CD4-positive, alpha-beta T cell treated with Interleukin-4 for 4 hours (primary cell): ENCODE results near the gene ZNRF3.
A peak's percentile ranks its signal among the peaks of the same experiment; 100 is the strongest.

Experiments used
- DNase-seq: peaks from one replicate; pipeline ENCODE4 v3.0.0-alpha.2; 2020

The ZNRF3 gene

GRCh38 chr22:28953976-28954880 lies 70.9 kb downstream of the ZNRF3 start:
- DNase-seq, result no peak

DNA sequence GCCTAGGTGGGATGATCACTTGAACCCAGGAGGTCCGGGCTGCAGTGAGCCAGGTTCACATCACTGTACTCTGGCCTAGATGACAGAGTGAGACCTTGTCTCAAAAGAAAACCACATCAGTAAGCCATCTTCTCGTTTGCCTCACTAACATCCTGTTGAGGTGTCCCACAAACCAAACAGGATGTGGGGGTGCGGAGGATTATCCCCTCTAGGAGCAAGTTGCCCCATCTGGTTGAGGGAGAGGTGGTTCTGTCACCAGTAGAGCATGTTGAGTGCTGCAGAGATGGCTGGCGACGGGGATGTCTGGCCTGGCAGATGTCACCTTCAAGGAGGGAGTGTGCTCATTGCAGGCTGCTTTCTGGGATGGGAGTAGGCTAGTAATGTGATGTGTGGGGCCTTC lies 72.4 kb downstream of the ZNRF3 start:
- peak; percentile 71 for DNase-seq

DNA sequence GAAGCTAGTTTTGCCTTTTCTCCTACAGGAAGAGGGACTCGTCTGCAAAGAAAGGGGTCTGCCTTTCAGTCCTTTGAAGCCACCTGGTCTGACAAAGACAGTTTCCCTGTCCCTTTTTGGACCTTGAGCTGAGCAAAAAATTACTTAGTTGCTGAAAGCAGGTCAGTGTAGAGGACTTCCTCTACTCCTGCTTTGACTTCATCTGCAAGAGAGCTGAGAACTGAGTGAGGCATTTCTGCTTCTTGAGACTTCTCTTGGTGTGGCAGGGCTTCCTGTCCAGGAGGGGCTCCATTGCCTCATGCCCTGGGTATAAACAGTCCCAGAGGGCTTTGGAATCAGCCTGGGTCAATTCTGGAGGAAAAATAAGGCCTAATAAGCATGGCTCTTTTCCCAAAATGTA lies 73.1 kb downstream of the ZNRF3 start:
- DNase-seq, result no peak

DNA sequence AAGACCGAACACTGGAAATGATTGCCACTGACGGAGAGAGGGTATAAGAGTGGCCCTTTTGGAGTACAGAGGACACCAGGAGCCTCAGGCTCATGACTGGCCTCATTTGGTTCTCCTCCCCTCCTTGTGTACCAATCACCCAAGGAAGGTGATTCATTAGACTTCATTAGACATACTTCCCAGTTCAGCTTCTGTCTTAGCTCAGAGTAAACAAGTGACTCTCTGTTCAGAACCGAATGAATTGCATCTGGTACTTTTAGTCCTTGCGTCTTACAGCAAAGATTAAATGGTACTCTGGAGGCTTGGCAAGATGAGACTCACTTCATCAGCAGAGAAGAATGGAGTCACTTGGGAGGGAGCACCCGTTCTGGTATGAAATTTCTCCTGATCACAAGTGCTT lies 75.2 kb downstream of the ZNRF3 start:
- DNase-seq, result no peak

DNA sequence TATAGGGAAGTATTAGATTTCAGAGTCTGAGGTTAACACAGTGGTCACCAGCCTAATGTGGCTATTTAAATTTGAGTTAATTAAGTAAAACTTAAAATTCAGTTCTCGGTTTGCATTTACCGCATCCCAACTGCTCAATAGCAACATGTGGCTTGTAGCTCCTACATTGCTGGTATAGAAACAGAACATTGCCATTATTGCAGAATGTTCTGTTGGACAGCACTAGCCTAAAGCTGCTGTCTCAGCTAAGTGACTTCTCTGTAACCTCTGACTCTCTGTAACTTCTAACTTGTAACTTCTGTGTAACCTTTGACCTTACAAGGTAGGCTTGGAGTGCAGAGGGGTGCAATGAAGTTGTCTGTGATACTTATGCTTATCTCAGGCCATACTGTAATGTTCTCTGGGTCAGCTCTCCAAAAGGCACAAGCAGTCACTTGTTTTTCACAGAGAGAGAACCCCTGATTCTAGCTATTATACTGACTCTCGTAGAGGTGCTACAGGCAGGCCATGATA lies 78.7 kb downstream of the ZNRF3 start:
- DNase-seq, result no peak

DNA sequence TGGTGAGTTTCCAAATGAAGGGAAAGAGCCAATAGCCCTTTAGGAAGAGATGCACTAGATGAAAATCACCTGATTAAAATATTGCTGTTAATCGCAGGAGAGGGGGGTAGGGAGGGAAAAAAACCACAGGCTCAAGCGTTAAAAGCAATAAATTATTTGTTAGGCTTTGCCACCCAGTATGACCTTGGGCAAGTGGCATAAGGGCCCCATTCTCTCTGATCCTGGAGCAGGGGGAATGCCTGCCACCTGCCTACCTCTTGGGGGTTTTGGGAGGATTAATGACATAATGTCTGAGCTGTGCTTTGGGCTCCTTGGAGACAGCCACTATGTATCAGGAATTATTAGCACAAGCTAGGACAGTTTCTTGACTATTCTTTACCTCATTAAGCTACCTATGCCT lies 80.0 kb downstream of the ZNRF3 start:
- no peak for DNase-seq

GRCh38 chr22:28967163-28967665 lies 83.8 kb downstream of the ZNRF3 start:
- DNase-seq, result no peak

DNA sequence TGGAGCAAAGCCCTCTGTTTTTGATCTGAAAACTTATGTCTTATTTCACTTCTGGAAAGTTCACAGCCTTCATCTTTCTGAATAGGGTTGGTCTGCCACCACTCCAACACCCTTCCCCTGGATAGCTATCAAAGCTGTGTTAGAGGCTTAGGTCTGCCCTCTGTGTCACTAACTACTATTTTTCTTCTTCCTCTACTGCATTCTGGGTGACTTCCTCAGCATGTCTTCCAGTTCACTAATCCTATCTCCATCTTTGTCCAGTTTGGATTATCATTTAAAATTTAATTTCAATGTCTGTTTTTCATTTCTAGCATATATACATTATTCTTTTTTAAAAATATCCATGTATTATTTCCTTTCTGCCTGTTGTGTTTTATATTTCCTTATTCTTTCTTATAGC lies 84.6 kb downstream of the ZNRF3 start:
- no peak for DNase-seq

DNA sequence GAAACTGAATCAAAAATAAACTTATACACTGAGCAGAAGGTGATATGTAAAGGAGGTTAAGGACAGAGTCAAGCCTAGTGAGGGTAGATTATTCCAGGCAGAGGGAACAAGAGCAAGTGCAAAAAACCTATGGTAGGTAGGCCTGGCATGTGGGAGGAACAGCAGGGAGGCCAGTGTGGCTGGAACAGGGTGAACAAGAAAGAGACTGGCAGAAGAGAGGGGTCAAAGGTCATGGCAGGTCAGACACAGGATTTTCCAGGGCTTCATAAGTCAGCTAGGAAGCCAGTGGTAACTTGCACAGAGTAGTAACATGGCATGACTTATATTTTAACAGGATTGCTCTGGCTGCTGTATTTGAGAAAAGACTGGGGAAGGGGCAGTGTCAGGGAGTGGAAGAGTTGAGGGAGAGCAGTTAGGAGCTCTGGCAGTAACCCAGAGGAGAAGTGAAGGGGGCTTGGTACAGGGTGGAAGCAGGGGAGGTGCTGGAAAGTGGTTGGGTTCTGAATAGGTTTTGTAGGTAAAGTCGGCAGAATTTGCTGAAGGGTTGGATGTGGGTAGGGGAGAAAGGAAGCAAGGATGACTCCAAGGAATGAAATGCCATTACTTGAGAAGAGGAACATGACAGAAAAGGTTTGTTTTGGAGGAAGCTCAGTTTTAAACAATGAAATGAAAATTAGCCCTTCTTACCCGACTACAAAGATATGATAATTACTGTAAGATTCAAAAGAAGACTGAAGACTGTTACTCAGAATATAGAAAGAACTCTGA lies 86.2 kb downstream of the ZNRF3 start:
- DNase-seq, result no peak

GRCh38 chr22:28973352-28973751 lies 90.0 kb downstream of the ZNRF3 start:
- DNase-seq, result no peak

- DNase-seq, result no peak
These were observed 93.7 kb downstream of the ZNRF3 start for GRCh38 chr22:28977060-28977459.

DNA sequence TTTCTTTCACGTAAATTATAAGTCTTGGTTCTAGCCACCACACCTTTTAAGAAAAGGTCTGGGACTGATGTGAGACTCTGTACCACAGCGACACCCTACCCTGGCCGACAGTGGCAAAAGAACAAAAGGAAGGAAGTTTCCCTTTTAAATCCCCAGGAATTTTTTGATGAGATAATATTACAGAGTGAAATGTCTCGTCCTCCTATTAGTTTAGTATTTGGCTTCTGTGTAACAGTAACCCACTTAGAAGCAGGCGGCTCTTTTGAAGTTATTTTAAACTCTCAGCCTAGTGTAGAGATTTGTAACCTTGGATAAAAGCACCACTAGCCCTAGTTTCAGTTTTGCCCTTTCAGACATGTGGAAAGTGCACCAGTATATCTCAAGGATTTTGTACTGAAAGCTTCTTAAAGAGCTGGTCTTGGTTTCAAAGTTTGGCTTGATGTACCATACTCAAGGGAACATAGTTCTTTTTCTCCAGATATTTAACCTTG lies 94.2 kb downstream of the ZNRF3 start:
- DNase-seq, result no peak

DNA sequence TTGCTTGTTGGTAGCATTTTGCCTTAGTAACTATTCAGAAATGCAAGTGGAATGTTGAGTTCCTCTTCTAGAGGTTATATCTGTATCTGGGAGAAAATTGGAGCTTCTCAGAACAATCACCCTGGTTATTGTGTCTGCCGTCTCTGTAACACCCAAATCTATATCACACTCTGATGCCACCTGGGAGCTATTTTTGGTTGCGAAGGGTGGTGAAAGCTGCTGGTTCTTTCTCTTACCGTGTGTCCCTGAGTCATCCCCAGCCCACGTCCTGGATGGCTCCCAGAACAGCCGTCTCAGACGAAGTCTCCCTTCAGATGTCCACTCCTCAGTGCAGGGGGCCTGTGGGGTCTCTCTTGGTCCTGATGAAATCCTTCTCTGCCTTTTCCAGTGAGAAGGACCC lies 94.8 kb downstream of the ZNRF3 start:
- no peak for DNase-seq

DNA sequence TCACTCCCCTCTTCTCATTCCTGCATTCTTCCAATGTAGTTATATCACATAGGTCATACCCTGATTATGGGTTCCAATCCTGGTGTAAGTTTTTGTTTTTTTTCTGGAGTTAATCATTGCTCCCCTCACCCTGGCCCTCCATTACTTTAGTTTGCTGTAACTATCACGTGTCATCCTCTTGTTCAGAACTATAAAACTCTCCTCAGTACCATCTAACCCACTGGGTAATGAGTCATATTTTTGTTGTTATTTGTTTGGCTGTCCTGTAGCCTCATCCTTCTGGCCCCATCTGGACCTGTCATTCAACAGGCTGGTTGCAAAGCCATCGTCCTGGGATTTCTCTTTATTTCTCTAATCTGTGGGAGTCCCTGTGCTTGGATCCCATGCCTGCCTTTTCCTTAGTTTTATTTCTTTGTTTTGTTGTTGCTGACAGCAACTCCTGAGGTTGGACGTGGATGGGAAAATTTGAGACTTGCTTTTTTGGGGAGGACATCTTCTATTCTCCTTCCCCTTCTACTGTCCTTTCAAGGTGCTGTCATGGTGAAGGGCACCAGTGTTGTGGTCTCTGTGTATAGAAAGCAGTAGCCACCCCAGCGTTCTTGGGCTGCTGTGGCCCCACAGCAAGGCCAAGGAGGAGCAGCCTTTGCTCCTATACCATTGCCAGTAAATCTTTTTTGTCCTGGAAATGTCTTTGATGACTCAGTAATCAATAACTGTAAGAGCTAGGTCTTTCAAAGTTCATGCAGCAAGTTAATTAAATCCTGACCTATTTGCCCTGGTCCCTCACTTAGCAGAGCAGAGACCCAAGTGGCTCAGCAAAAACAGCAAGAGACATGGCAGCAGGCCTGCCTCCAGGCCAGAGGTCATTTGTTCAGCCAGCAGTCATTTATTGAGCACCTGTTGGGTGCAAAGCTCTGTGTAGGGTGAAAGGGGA lies 95.8 kb downstream of the ZNRF3 start:
- no peak for DNase-seq

DNA sequence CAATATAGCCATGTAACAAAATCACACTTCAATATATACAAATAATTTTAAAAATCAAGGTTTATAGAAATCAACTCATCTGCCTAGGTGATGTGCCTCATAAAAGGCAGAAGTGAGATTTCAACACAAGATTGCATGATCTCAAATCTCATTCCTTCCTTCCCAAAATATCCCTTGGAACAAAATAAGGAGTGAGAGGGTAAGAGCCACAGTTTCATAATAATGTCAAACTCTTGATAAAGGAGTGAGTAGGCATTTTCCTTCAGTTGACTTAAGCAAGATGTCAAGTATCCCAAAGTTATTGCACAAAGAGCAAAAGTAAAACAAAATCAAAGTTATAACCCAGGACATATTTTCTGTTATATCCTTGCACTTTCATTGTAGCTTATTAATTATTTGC lies 97.0 kb downstream of the ZNRF3 start:
- no peak for DNase-seq

DNA sequence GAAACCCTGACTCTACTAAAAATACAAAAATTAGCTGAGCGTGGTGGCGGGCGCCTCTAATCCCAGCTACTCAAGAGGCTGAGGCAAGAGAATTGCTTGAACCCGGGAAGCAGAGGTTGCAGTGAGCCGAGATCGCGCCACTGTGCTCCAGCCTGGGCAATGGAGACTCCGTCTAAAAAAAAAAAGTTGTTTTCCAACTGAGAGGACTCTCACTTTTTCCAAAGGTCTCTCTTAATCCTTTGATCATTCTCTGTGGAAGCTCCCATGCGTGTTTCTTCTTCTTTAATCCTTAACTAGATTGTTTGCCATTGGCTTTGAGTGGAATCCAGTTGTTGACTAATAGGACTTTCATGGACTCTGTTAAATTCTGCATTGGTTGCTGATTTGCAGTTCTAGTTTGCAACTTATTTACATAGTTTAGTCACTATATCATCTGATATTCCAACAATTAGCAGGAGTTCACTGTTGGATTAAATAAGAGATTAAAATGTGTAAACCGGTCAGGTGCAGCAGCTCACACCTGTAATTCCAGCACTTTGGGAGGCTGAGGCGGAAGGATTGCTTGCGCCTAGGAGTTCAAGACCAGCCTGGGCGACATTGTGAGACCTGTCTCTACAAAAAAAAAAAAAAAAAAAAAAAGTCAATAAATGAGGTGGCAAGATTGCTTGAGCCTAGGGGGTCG lies 98.6 kb downstream of the ZNRF3 start:
- DNase-seq, result no peak

DNA sequence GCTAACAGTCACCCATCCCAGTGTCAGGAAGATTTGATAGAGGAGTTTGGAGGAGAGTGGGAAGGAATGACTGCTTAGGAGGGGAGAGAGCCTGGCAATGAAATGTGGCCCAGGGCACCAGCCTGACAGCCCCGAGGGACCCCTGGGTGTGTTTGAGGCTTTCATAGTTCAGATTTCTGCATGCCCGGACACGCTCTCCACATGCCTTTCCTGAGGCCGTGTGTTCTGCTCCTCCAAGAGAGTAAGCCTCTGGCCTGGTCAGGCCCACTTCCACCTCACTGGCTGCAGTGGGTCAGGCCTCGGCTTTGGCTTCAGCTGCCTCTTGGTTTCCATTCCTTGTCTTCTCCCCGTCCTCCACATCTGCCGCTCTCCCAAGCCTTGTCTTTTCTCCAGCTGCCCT lies 99.8 kb downstream of the ZNRF3 start:
- DNase-seq, result no peak

- no peak for DNase-seq
These were observed 100.5 kb downstream of the ZNRF3 start for GRCh38 chr22:28983788-28984441.

GRCh38 chr22:28984482-28985158 lies 101.2 kb downstream of the ZNRF3 start:
- DNase-seq, result no peak

DNA sequence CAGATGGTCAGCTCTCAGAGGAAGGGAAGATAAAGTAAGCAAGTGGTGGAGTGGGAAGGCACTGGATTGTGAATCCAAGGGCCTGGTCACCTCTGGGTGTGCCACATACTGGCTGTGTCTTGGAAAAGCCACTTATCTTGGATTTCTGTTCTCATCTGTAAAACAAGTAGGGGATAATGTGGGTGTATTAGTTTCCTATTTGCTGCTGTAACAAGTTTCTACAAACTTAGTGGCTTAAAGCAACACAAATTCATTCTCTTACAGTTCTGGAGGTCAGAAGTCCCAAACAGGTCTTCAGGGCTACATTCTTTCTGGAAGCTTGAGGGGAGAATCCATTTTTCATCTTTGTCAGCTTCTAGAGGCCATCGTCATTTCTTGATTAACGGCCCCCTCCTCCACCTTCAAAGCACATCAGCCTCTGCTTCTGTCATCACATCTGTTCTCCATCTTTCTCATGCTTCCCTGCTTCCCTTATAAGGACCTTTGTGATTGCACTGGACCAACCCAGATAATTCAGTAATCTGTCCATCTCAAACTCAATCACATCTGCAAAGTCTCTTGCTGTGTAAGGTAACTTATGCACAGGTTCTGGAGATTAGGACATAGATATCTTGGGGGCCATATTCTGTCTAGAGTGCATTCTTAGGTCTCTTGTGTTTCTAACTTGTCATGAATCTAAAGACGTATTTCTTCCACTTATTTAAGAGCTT lies 102.4 kb downstream of the ZNRF3 start:
- DNase-seq, result no peak
